ENCODE results near the gene TTC21A. TPM values are rescaled to one million over a fixed set of nuclear protein-coding genes. Genes with fewer than 3 reads are reported as not detected.

TTC21A gene
- total RNA-seq, 1 experiment from 2014 or later = 1.7 TPM

GRCh38 chr3:39178553-39178952, 71.1 kb downstream of the TTC21A start:
- peak overlapping the region in 1 of 3 experiments; percentile 70; a peak in 1 of 7 replicates for H3K27ac Mint-ChIP-seq
- Histone ChIP-seq H2BK12ac (ENCODE audit: insufficient read length, low read depth, low read length) (no peak overlapping the region), H3K79me1 (ENCODE audit: insufficient read depth, low read depth, low read length, poor library complexity, severe bottlenecking) (no peaks in the 10 kb centered on the region), H4K8ac (replicated peaks; ENCODE audit: insufficient read length, low read depth, low read length) (no peak overlapping the region), H3K23ac (ENCODE audit: insufficient read length, low read depth, low read length) (no peak overlapping the region), H3K23me2 (ENCODE audit: insufficient read length, low read depth, low read length, poor library complexity, severe bottlenecking) (peaks cover 7% of the 10 kb centered on the region), H2AK5ac (ENCODE audit: insufficient read length, low read length) (no peak overlapping the region), H3K4me1 (ENCODE audit: insufficient read depth, low read length) (peaks cover 12% of the 10 kb centered on the region; the same call in 1 of the 2 replicates), H3K56ac (ENCODE audit: insufficient read length, low read depth, low read length) (no peak overlapping the region), H3K79me2 (ENCODE audit: insufficient read depth, low read length) (no peaks in the 10 kb centered on the region), H2AFZ (ENCODE audit: low read length) (no peak overlapping the region), H3K27me3 (ENCODE audit: insufficient read depth, low read length) (no peaks in the 10 kb centered on the region; the same call in none of the 2 replicates), H3K4ac (ENCODE audit: low read depth, low read length) (no peak overlapping the region), H3K14ac (ENCODE audit: insufficient read depth, low read length) (no peak overlapping the region), H2BK5ac (ENCODE audit: insufficient read length, low read length) (no peak overlapping the region), H2BK120ac (ENCODE audit: low read depth, low read length, poor library complexity, severe bottlenecking) (no peak overlapping the region), H3K9me3 (ENCODE audit: control insufficient read depth, low read depth, low read length) (no peaks in the 10 kb centered on the region), H4K20me1 (ENCODE audit: control insufficient read depth, insufficient read depth, insufficient read length) (no peaks in the 10 kb centered on the region), H4K5ac (ENCODE audit: insufficient read length, low read depth, low read length) (no peak overlapping the region), H2BK15ac (ENCODE audit: low read depth, low read length) (no peak overlapping the region), H2BK20ac (ENCODE audit: low read depth, low read length, poor library complexity, severe bottlenecking) (no peak overlapping the region), H4K91ac (ENCODE audit: insufficient read length, low read depth, low read length) (no peak overlapping the region), H3K18ac (ENCODE audit: insufficient read length, low read depth, low read length) (no peak overlapping the region), H3K4me2 (ENCODE audit: insufficient read depth, insufficient read length, low read length) (peak overlapping the region; percentile 62), H3K27ac (ENCODE audit: insufficient read length, low read depth, low read length) (no peak overlapping the region), H3T11ph (ENCODE audit: low read length) (no peak overlapping the region), H3K9ac (ENCODE audit: extremely low read depth, insufficient read length, low read length) (no peak overlapping the region)
- peaks cover 6 to 7% of the 10 kb centered on the region in 2 experiments for H3K9me3 Mint-ChIP-seq
- peak overlapping the region; percentile 71 to 74 for H3K4me3 Mint-ChIP-seq
- H3K4me1 Mint-ChIP-seq = peaks cover 37 to 45% of the 10 kb centered on the region in 2 experiments
- no peaks in the 10 kb centered on the region for H3K36me3 Mint-ChIP-seq (ENCODE audit: insufficient read depth in 1 of 3, low read depth in 3 of 3)
- DNase-seq = no peak
- WGBS (ENCODE audit: extremely low coverage, insufficient read length, low lambda C conversion rate) = no CpG with 5 or more reads among the region's 4 CpGs
- TF ChIP-seq CTCF (conservative IDR thresholded peaks at IDR 0.05) = no peak
- peaks cover 24% of the 10 kb centered on the region for H3K27me3 Mint-ChIP-seq (ENCODE audit: low read depth)
